ENCODE results near the gene SLX4IP.

SLX4IP gene

GRCh38 chr20:10635476-10636208 is 200.5 kb downstream of the SLX4IP start:
- no peak for DNase-seq (ENCODE audit: low spot score)

GRCh38 chr20:10636326-10636818 is 201.3 kb downstream of the SLX4IP start:
- DNase-seq (ENCODE audit: low spot score): no peak

GRCh38 chr20:10637031-10637559 is 202.0 kb downstream of the SLX4IP start:
- DNase-seq (ENCODE audit: low spot score): no peak

- DNase-seq (ENCODE audit: low spot score): no peak
Measured at GRCh38 chr20:10637563-10637962, 202.5 kb downstream of the SLX4IP start.

- DNase-seq (ENCODE audit: low spot score): no peak
Measured at GRCh38 chr20:10639077-10639736, 204.1 kb downstream of the SLX4IP start.

GRCh38 chr20:10639737-10640556 is 204.8 kb downstream of the SLX4IP start:
- DNase-seq (ENCODE audit: low spot score): no peak

- no peak for DNase-seq (ENCODE audit: low spot score)
Measured at GRCh38 chr20:10640897-10641296, 205.8 kb downstream of the SLX4IP start.

GRCh38 chr20:10641467-10641866 is 206.4 kb downstream of the SLX4IP start:
- no peak for DNase-seq (ENCODE audit: low spot score)

- DNase-seq (ENCODE audit: low spot score): no peak
Measured at GRCh38 chr20:10641893-10642292, 206.8 kb downstream of the SLX4IP start.

GRCh38 chr20:10642856-10643559 is 207.9 kb downstream of the SLX4IP start:
- no peak for DNase-seq (ENCODE audit: low spot score)

- no peak for DNase-seq (ENCODE audit: low spot score)
Measured at GRCh38 chr20:10643560-10643873, 208.4 kb downstream of the SLX4IP start.

- DNase-seq (ENCODE audit: low spot score): no peak
Measured at GRCh38 chr20:10644458-10645204, 209.5 kb downstream of the SLX4IP start.

- no peak for DNase-seq (ENCODE audit: low spot score)
Measured at GRCh38 chr20:10645205-10645570, 210.1 kb downstream of the SLX4IP start.

GRCh38 chr20:10646006-10646405 is 210.9 kb downstream of the SLX4IP start:
- DNase-seq (ENCODE audit: low spot score): no peak

GRCh38 chr20:10646886-10647420 is 211.8 kb downstream of the SLX4IP start:
- no peak for DNase-seq (ENCODE audit: low spot score)

- DNase-seq (ENCODE audit: low spot score): no peak
Measured at GRCh38 chr20:10647471-10647870, 212.4 kb downstream of the SLX4IP start.

GRCh38 chr20:10647909-10648308 is 212.8 kb downstream of the SLX4IP start:
- no peak for DNase-seq (ENCODE audit: low spot score)

- no peak for DNase-seq (ENCODE audit: low spot score)
Measured at GRCh38 chr20:10648651-10649050, 213.5 kb downstream of the SLX4IP start.

GRCh38 chr20:10649080-10649796 is 214.1 kb downstream of the SLX4IP start:
- DNase-seq (ENCODE audit: low spot score): no peak

- DNase-seq (ENCODE audit: low spot score): no peak
Measured at GRCh38 chr20:10649797-10650160, 214.7 kb downstream of the SLX4IP start.
